ENCODE measurements around the gene SFMBT2. TPM values are rescaled to one million over a fixed set of nuclear protein-coding genes. Genes with fewer than 3 reads are reported as not detected.

Gene SFMBT2
- total and polyA plus RNA-seq, 2 of the 4 experiments (the other 2 are of a cell fraction) = 0.70 to 1.3 TPM

- no TSS peak for BruUV-seq (replicated peaks)
- Histone ChIP-seq H2BK120ac (ENCODE audit: low read depth, low read length) (no peak overlapping the region), H3K4me2 (ENCODE audit: low read depth, low read length) (no peak overlapping the region), H4K8ac (ENCODE audit: low read depth in 2 of 2, low read length in 2 of 2) (no peak overlapping the region), H2AK5ac (ENCODE audit: low read depth, low read length) (no peak overlapping the region), H2AK9ac (replicated peaks; ENCODE audit: low read depth, low read length, poor library complexity) (no peak overlapping the region), H2BK5ac (ENCODE audit: low read depth, low read length, poor library complexity, severe bottlenecking) (no peak overlapping the region), H2BK15ac (ENCODE audit: low read depth, low read length) (no peak overlapping the region), H3K9ac (ENCODE audit: low read depth, low read length) (no peak overlapping the region), H3K4ac (ENCODE audit: low read depth, low read length) (no peak overlapping the region), H3K56ac (ENCODE audit: extremely low read depth, insufficient read depth, low read length) (no peak overlapping the region), H4K91ac (ENCODE audit: insufficient read depth, low read depth, low read length) (no peak overlapping the region), H2AFZ (replicated peaks; ENCODE audit: low read length, poor library complexity) (no peak overlapping the region), H4K5ac (ENCODE audit: low read depth, low read length) (no peak overlapping the region), H3K9me1 (ENCODE audit: insufficient read depth, low read length) (no peaks in the 10 kb centered on the region), H2BK20ac (ENCODE audit: low read depth, low read length) (no peak overlapping the region), H3K9me3 (ENCODE audit: control insufficient read depth, insufficient read depth, low read length) (no peaks in the 10 kb centered on the region), H4K20me1 (ENCODE audit: insufficient read depth, low read length) (no peaks in the 10 kb centered on the region), H3K27ac (ENCODE audit: insufficient read depth, low read length) (no peak overlapping the region), H3K23ac (ENCODE audit: low read depth, low read length) (no peak overlapping the region), H3K14ac (replicated peaks; ENCODE audit: low read depth, low read length) (no peak overlapping the region), H3K18ac (ENCODE audit: low read depth, low read length) (no peak overlapping the region), H3K4me3 (ENCODE audit: insufficient read depth, low read depth, low read length) (no peak overlapping the region), H3K4me1 (ENCODE audit: control insufficient read depth, insufficient read depth, low read length) (no peaks in the 10 kb centered on the region), H3K36me3 (ENCODE audit: control insufficient read depth, insufficient read depth, low read length) (no peaks in the 10 kb centered on the region), H3K27me3 (ENCODE audit: control insufficient read depth, insufficient read depth, low read length) (no peaks in the 10 kb centered on the region), H3K79me1 (ENCODE audit: low read depth in 1 of 2, low read length in 2 of 2) (no peaks in the 10 kb centered on the region)
- TF ChIP-seq USF2 (IDR thresholded peaks at IDR 0.05; ENCODE audit: low read depth, low read length) (no peak), NFE2L2 (IDR thresholded peaks at IDR 0.05; ENCODE audit: low read depth, low read length) (no peak), ELK1 (IDR thresholded peaks at IDR 0.05; ENCODE audit: borderline replicate concordance, low read depth, low read length) (no peak), FOS (IDR thresholded peaks at IDR 0.05; ENCODE audit: low read depth, low read length) (no peak), RCOR1 (IDR thresholded peaks at IDR 0.05; ENCODE audit: insufficient replicate concordance, low read length) (no peak), CTCF (conservative IDR thresholded peaks at IDR 0.05; ENCODE audit: low read depth, low read length) (no peak), POLR2A (IDR thresholded peaks at IDR 0.05; ENCODE audit: low read depth, low read length) (no peak), CHD1 (IDR thresholded peaks at IDR 0.05; ENCODE audit: low read depth, low read length) (no peak), MAZ (IDR thresholded peaks at IDR 0.05; ENCODE audit: borderline replicate concordance, low read depth, low read length) (no peak), SMC3 (IDR thresholded peaks at IDR 0.05; ENCODE audit: low read depth, low read length) (no peak), MAFK (IDR thresholded peaks at IDR 0.05; ENCODE audit: low read depth, low read length) (no peak), RAD21 (IDR thresholded peaks at IDR 0.05; ENCODE audit: low read length) (no peak), CEBPB (IDR thresholded peaks at IDR 0.05; ENCODE audit: low read depth, low read length) (no peak), BHLHE40 (IDR thresholded peaks at IDR 0.05; ENCODE audit: low read depth, low read length) (no peak), MXI1 (IDR thresholded peaks at IDR 0.05; ENCODE audit: borderline replicate concordance, low read depth, low read length) (no peak), RFX5 (IDR thresholded peaks at IDR 0.05; ENCODE audit: low read depth, low read length) (no peak)
- DNase-seq (no peak), ATAC-seq (ENCODE audit: low read depth) (no peak)
- ChIA-PET CTCF (no interaction called here), POLR2A (ENCODE audit: unreplicated experiment) (no interaction called here)
- in situ Hi-C loops (cut with MboI; ENCODE audit: low sequenced_read_pairs) = no loop called here
- WGBS, 2 experiments (ENCODE audit: extremely low coverage in 2 of 2, insufficient read length in 1 of 2) = 19% methylated on average over 4 of the region's 19 CpGs; no CpG with 5 or more reads in 1 of the 2 experiments
- intact Hi-C loops (cut with micrococcal nuclease) = no loop called here
- dilution Hi-C loops (cut with HindIII; ENCODE audit: low sequenced_read_pairs, unreplicated experiment) = no loop called here
These were observed 27.6 kb upstream of the SFMBT2 start for GRCh38 chr10:7438196-7438986.

All from IMR-90 (cell line).